HG02642 (cell line): ENCODE results near the gene BCAR3.
"Not testable (repeated sequence)": the region's sequence is repeated elsewhere in the genome, so short reads cannot be mapped to it uniquely, and the experiment has no call there.

Source experiments
- ATAC-seq: cut with Tn5 transposase; IDR thresholded peaks from one replicate; pipeline ENCODE4 v1.9.1; 2021; ENCODE audit warnings: mild to moderate bottlenecking; ENCODE audit not compliant: unreplicated experiment, poor library complexity

BCAR3 gene

GRCh38 chr1:93672477-93673162 is 9.0 kb downstream of the BCAR3 start:
- no peak for ATAC-seq

- no peak for ATAC-seq
Observed at GRCh38 chr1:93672069-93672468, 9.6 kb downstream of the BCAR3 start.

- ATAC-seq, result no peak
Observed at GRCh38 chr1:93671099-93671621, 10.5 kb downstream of the BCAR3 start.

- no peak for ATAC-seq
Observed at GRCh38 chr1:93670141-93670540, 11.5 kb downstream of the BCAR3 start.

GRCh38 chr1:93669369-93669768 is 12.3 kb downstream of the BCAR3 start:
- no peak for ATAC-seq

- ATAC-seq, result no peak
Observed at GRCh38 chr1:93668951-93669350, 12.7 kb downstream of the BCAR3 start.

GRCh38 chr1:93668121-93668520 is 13.5 kb downstream of the BCAR3 start:
- no peak for ATAC-seq

GRCh38 chr1:93667642-93668041 is 14.0 kb downstream of the BCAR3 start:
- no peak for ATAC-seq

- ATAC-seq, result no peak
Observed at GRCh38 chr1:93666613-93667384, 14.8 kb downstream of the BCAR3 start.

GRCh38 chr1:93665015-93665414 is 16.6 kb downstream of the BCAR3 start:
- no peak for ATAC-seq

- no peak for ATAC-seq
Observed at GRCh38 chr1:93663208-93663614, 18.4 kb downstream of the BCAR3 start.

- ATAC-seq, result no peak
Observed at GRCh38 chr1:93662481-93663207, 19.0 kb downstream of the BCAR3 start.

GRCh38 chr1:93661829-93662474 is 19.7 kb downstream of the BCAR3 start:
- ATAC-seq, result no peak

- not testable (repeated sequence) for ATAC-seq
Observed at GRCh38 chr1:93661341-93661740, 20.3 kb downstream of the BCAR3 start.

- ATAC-seq, result no peak
Observed at GRCh38 chr1:93659822-93660503, 21.7 kb downstream of the BCAR3 start.

GRCh38 chr1:93658188-93658587 is 23.4 kb downstream of the BCAR3 start:
- no peak for ATAC-seq

GRCh38 chr1:93656491-93656890 is 25.1 kb downstream of the BCAR3 start:
- ATAC-seq, result no peak

GRCh38 chr1:93653656-93654055 is 28.0 kb downstream of the BCAR3 start:
- ATAC-seq, result no peak

GRCh38 chr1:93652323-93652949 is 29.2 kb downstream of the BCAR3 start:
- ATAC-seq, result no peak
